ENCODE data around the gene B3GNT8.
"Not testable (repeated sequence)": the region's sequence is repeated elsewhere in the genome, so short reads cannot be mapped to it uniquely, and the experiment has no call there.

The B3GNT8 gene

GRCh38 chr19:41386442-41386841 is 40.7 kb downstream of the B3GNT8 start:
- DNase-seq (ENCODE audit: low spot score) = no peak

GRCh38 chr19:41384351-41384750 is 42.8 kb downstream of the B3GNT8 start:
- DNase-seq (ENCODE audit: low spot score) = no peak

- not testable (repeated sequence) for DNase-seq (ENCODE audit: low spot score)
Measured at GRCh38 chr19:41381536-41381935, 45.6 kb downstream of the B3GNT8 start.

DNA sequence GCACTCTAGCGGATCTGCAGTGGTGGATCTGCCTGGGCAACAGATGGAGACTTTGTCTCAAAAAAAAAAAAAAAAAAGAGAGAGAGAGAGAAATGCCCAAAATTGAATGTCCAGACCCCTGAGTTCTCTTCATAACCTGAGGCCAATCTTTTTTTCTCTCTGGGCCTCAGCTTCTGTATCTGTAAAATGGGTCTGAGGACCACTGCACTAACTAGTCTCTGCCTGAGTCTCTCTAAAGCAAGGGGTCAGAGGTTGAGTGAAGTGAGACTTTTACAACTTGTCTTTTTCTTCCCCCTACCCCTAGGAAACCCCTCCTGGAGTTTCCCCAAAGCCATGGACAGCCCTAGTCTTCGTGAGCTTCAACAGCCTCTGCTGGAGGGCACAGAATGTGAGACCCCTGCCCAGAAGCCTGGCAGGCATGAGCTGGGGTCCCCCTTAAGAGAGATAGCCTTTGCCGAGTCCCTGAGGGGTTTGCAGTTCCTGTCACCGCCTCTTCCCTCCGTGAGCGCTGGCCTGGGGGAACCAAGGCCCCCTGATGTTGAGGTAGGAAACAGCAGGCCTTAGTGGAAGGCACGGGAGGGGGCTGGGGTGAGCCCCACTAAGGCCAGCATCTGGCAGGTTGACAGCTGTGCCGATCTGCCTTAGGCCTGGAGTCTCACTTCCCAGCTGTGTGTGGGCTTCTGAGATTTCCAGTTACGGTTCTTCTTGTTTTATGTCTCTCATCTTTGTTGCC is 49.0 kb downstream of the B3GNT8 start:
- no peak for DNase-seq (ENCODE audit: low spot score)

DNA sequence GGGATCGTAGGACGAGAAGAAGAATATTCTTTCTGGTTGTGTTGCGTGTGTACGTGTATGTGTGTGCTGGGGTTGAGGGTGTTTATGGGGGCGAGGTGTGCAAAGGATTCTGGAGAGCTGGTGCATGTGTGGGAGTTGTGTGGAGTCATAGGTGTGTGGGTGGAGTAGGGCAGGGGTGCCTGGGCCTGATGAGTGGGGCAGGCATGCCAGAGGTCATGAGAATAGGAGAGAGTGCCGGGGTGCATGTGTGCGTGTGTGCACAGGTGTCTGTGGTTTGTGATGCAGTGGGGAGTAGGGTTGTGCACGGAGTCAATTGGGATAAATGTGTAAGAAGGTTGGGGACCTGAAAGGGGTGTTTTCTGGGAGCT is 50.2 kb downstream of the B3GNT8 start:
- DNase-seq (ENCODE audit: low spot score) = no peak

DNA sequence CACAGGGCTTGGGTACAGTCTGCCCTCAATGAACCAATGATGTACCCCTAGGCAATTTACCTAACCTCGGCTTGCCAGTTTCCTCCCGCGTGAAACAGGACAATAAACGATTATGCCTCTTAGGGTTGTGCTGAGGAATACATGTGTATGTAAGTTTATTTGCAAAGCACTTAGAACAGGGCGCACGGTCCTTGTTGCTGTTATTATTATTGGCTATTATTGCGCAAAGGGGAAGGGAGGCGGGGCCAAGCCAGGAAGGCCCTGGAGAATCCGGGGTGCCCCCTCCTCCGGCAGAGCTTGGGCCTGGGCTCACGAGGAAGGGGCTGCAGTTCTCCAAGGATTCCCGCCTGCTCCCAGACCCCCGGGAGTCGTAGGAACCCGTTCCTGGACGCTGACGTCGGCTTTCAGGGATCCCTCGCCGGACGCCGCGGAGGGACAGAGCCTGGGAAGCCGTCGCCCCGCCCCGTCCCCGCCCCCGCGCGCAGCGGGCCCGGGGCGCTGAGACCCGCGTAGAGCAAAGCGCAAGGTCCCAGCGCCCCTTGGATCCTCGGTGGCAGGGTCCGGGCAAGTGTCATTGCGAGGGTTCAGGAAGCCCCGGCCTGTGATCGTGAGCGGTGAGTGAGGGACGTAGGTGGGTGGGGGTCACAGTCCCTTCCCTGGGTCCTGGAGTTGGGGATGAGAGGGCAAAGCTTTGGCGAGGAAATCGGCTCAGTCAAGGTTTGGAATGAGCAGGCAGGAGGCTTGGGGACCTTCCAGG is 50.8 kb downstream of the B3GNT8 start, which contains the start of gene TMEM91:
Gene TMEM91, plus strand, starts transcription at position 293 of the 757 bp plus-strand sequence. CDS start 1,777 bp downstream, outside the sequence.
- peak; percentile 43 for DNase-seq (ENCODE audit: low spot score)
